K562 (cell line): ENCODE measurements around the gene VPS33B. TPM values are rescaled to one million over a fixed set of nuclear protein-coding genes. Genes with fewer than 3 reads are reported as not detected.

Experiments used
- ATF1 ChIP-seq, 2 experiments: fragments of 450-650 bp in 1 of 2; IDR thresholded peaks; 2 replicates each; pipeline ENCODE4 v1.6.1; 2016; ENCODE audit warnings: missing compliant biosample characterization in 1 of 2, missing genetic modification characterization in 1 of 2
- MEIS2 ChIP-seq: fragments of 450-650 bp; IDR thresholded peaks from 2 replicates; pipeline ENCODE4 v1.6.1; 2014; ENCODE audit warnings: mild to moderate bottlenecking; ENCODE audit not compliant: partially characterized antibody
- RAD51 ChIP-seq: fragments of 450-650 bp; IDR thresholded peaks from 2 replicates; pipeline ENCODE4 v1.7.1; 2016; ENCODE audit warnings: low read depth, mild to moderate bottlenecking, borderline replicate concordance
- SMARCE1 ChIP-seq: fragments of 450-650 bp; IDR thresholded peaks from 2 replicates; pipeline ENCODE4 v1.7.1; 2016; ENCODE audit warnings: mild to moderate bottlenecking
- TAF1 ChIP-seq: IDR thresholded peaks from 2 replicates; pipeline ENCODE4 v1.6.1; 2011; ENCODE audit warnings: mild to moderate bottlenecking, low read length, moderate library complexity; ENCODE audit not compliant: insufficient read depth, control insufficient read depth, severe bottlenecking; ENCODE audit errors: extremely low read depth
- TARDBP ChIP-seq: fragments of 450-650 bp; IDR thresholded peaks from 2 replicates; pipeline ENCODE4 v1.6.1; 2016
- YY1 ChIP-seq, 3 experiments: IDR thresholded peaks; 2 replicates each; pipeline ENCODE4 v1.6.1; 2011; ENCODE audit warnings: low read length in 2 of 3, mild to moderate bottlenecking in 2 of 3, moderate library complexity in 2 of 3, borderline replicate concordance in 1 of 3, control low read depth in 1 of 3, low read depth in 1 of 3; ENCODE audit not compliant: insufficient read depth in 3 of 3, insufficient replicate concordance in 2 of 3, control insufficient read depth in 1 of 3, insufficient read length in 1 of 3; ENCODE audit errors: extremely low read depth in 1 of 3
- ZNF778 ChIP-seq: fragments of 450-650 bp; formaldehyde crosslinking; IDR thresholded peaks from 2 replicates; pipeline ENCODE4 v1.4.0; 2020; ENCODE audit warnings: mild to moderate bottlenecking, moderate library complexity
- polyA plus RNA-seq, 8 experiments: library from polyadenylated mRNA; depleted of rRNA in 4 of 8; stranded (reverse) in 5 of 8; unstranded in 3 of 8; fragments of >200 nt; fragmentation: Nextera tagmentation in 2 of 8; fragmentation: Illumina TruSeq in 1 of 8; extraction: Ambion mirVana in 2 of 8; extraction: Trizol in 1 of 8; gene quantifications; 2 replicates each; pipeline versions ENCODE4 v1.2.1 to v1.2.3, GENCODE V29; 2011 to 2014; ENCODE audit warnings: inconsistent platforms in 1 of 8, missing spikeins in 1 of 8
- total RNA-seq, 7 experiments: library from RNA; depleted of rRNA in 6 of 7; stranded (reverse); fragments of >200 nt in 6 of 7; fragmentation: Illumina TruSeq in 2 of 7; extraction: Trizol in 2 of 7; gene quantifications; 2 replicates each; pipeline versions ENCODE4 v1.2.1 to v1.2.3, GENCODE V29; 2011 to 2021; ENCODE audit warnings: low replicate concordance in 1 of 7
- TF ChIP-seq, protein P1 (sequence below): fragments of 200-800 bp; sonication (Bioruptor generic); IDR thresholded peaks from 2 replicates; pipeline ENCODE4 v1.6.1; 2017; ENCODE audit warnings: missing genetic modification characterization, missing compliant biosample characterization
- TF ChIP-seq, protein P2 (sequence below), 2 experiments: IDR thresholded peaks; 2 replicates each; pipeline ENCODE4 v1.6.1; 2011; ENCODE audit warnings: borderline replicate concordance in 1 of 2, control low read depth in 1 of 2, low read depth in 1 of 2, low read length in 1 of 2, mild to moderate bottlenecking in 1 of 2, mixed read lengths in 1 of 2, moderate library complexity in 1 of 2; ENCODE audit not compliant: insufficient read depth in 1 of 2, insufficient read length in 1 of 2, poor library complexity in 1 of 2, severe bottlenecking in 1 of 2; ENCODE audit errors: extremely low read depth in 1 of 2
- TF ChIP-seq, protein P3 (sequence below): sonication (generic); formaldehyde crosslinking; IDR thresholded peaks from 2 replicates; pipeline ENCODE4 v1.8.1; 2023; ENCODE audit warnings: mild to moderate bottlenecking, missing genetic modification reagents

Gene VPS33B
- total and polyA plus RNA-seq, 9 of the 15 experiments (the other 6 are each of a cell fraction or from before 2014, with no cell fraction given): 9.4 to 25.5 (median 14.8) TPM

DNA sequence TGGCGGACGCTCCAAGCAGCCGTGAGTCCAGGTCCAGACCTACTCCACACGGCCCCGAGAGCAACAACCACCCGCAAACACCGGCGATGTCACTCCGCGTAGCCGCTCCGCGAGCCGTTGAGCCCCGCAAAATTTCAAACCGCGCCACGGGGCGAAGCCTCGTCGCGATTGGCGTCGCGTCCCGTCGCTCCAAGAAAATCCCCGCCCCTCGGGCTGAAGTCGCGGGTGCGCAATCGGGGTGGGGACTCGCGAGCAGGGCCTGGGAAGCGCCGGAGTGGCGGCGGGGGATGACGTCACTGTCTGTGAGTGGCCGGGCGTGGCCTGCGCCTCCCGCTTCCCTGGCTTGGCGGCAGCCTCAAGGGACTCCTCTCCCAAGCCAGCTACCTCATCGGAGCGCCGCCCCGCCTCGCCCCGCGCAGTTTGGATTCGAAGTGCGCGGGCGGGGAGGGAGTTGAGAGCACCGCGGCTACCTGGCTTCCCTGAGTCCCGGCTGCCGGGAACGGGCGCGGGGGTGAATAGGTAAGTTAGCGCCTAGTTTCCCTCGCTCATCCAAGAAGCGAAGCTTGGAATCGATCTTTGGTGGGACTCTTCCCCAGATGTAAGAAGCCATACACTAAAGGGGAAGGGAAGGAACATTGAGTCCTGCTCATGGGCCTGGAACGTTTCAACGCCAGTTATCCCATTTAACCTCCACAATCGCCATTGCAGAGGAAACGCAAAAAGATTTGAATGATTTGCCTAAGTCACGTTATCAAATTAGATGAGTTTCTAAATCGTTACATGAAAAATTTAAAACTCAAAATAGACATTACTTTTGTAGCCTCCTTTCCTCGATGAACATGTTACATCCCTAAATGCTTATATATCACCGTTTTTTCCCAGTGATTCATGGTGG is 27.7 kb downstream of the VPS33B start, which contains the start of gene PRC1 (continued):
- TF ChIP-seq ATF1 (CRISPR knock-in tag; IDR thresholded peaks at IDR 0.05) (peak; percentile 88), ATF1 (tag; IDR thresholded peaks at IDR 0.05) (peak; percentile 99), SMARCE1 (no peak), RAD51 (no peak), MEIS2 (peak; percentile 61), YY1 (IDR thresholded peaks at IDR 0.05; ENCODE audit: borderline replicate concordance in 1 of 3, control insufficient read depth in 1 of 3, extremely low read depth in 1 of 3, insufficient read depth in 3 of 3, insufficient read length in 1 of 3, insufficient replicate concordance in 2 of 3, low read depth in 1 of 3, low read length in 2 of 3) (peak in 2 of 3 experiments; percentile 57 to 68), ZNF778 (CRISPR knock-in tag) (no peak), TARDBP (0 out of 2 replicates have a peak, but pooled peaks have one; percentile 42), TAF1 (peak; percentile 93)
- TF ChIP-seq, protein P1, sequence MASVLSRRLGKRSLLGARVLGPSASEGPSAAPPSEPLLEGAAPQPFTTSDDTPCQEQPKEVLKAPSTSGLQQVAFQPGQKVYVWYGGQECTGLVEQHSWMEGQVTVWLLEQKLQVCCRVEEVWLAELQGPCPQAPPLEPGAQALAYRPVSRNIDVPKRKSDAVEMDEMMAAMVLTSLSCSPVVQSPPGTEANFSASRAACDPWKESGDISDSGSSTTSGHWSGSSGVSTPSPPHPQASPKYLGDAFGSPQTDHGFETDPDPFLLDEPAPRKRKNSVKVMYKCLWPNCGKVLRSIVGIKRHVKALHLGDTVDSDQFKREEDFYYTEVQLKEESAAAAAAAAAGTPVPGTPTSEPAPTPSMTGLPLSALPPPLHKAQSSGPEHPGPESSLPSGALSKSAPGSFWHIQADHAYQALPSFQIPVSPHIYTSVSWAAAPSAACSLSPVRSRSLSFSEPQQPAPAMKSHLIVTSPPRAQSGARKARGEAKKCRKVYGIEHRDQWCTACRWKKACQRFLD (CRISPR knock-in tag): no peak; the same call in 1 of the 2 replicates
- TF ChIP-seq, protein P2, sequence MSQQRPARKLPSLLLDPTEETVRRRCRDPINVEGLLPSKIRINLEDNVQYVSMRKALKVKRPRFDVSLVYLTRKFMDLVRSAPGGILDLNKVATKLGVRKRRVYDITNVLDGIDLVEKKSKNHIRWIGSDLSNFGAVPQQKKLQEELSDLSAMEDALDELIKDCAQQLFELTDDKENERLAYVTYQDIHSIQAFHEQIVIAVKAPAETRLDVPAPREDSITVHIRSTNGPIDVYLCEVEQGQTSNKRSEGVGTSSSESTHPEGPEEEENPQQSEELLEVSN (IDR thresholded peaks at IDR 0.05; ENCODE audit: borderline replicate concordance in 1 of 2, extremely low read depth in 1 of 2, insufficient read depth in 1 of 2, insufficient read length in 1 of 2, low read depth in 1 of 2, low read length in 1 of 2, poor library complexity in 1 of 2, severe bottlenecking in 1 of 2): peak; percentile 65 to 68
- TF ChIP-seq, protein P3, sequence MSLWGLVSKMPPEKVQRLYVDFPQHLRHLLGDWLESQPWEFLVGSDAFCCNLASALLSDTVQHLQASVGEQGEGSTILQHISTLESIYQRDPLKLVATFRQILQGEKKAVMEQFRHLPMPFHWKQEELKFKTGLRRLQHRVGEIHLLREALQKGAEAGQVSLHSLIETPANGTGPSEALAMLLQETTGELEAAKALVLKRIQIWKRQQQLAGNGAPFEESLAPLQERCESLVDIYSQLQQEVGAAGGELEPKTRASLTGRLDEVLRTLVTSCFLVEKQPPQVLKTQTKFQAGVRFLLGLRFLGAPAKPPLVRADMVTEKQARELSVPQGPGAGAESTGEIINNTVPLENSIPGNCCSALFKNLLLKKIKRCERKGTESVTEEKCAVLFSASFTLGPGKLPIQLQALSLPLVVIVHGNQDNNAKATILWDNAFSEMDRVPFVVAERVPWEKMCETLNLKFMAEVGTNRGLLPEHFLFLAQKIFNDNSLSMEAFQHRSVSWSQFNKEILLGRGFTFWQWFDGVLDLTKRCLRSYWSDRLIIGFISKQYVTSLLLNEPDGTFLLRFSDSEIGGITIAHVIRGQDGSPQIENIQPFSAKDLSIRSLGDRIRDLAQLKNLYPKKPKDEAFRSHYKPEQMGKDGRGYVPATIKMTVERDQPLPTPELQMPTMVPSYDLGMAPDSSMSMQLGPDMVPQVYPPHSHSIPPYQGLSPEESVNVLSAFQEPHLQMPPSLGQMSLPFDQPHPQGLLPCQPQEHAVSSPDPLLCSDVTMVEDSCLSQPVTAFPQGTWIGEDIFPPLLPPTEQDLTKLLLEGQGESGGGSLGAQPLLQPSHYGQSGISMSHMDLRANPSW (CRISPR knock-in tag): peak; percentile 88; the same call in 1 of the 2 replicates
